Measurements from ENCODE around the gene YPEL2.

DNA sequence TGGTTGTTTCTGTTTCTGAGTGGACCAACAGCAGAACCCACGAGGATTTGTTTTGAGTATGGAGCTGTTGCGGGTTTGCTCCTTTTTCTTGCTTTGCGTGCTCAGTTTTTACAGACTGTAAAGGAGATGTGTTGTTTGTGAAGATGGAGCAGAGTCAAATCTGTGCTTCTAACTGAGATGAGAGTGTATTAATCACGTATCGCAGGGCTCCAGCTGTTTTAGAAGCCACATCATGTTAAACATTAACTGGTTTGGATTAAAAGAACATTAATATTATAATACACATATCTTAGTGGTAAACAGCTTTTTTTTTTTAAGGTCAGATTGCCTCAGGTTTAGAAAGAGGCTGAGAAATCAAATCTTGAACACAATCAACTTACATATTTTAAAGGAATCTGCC, 69.4 kb downstream of the YPEL2 start:
- TF ChIP-seq, protein P1, sequence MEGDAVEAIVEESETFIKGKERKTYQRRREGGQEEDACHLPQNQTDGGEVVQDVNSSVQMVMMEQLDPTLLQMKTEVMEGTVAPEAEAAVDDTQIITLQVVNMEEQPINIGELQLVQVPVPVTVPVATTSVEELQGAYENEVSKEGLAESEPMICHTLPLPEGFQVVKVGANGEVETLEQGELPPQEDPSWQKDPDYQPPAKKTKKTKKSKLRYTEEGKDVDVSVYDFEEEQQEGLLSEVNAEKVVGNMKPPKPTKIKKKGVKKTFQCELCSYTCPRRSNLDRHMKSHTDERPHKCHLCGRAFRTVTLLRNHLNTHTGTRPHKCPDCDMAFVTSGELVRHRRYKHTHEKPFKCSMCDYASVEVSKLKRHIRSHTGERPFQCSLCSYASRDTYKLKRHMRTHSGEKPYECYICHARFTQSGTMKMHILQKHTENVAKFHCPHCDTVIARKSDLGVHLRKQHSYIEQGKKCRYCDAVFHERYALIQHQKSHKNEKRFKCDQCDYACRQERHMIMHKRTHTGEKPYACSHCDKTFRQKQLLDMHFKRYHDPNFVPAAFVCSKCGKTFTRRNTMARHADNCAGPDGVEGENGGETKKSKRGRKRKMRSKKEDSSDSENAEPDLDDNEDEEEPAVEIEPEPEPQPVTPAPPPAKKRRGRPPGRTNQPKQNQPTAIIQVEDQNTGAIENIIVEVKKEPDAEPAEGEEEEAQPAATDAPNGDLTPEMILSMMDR (IDR thresholded peaks at IDR 0.05), result no peak
- no peak for TF ChIP-seq POLR2A (IDR thresholded peaks at IDR 0.05)
